ENCODE data around the gene PLEKHA1.

Gene PLEKHA1

DNA sequence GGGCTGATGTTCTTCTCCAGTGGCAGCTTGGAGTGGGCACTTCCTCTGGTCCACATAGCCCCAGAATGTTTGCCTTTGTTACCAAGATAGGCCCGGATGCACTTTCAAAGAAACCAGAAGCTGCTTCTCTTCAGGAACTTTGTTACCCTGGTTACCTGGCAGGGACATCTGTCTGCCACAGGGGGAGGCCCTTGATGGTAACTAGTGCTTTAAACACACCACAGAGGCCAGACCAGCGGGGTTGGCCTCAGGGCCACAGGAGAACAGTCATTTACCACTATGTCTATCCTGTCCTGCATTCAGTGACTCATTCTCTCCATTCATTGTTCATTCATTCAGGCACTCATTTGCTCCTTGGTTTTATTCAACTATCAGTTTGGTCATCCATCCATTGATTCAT, 11.9 kb upstream of the PLEKHA1 start:
- Histone ChIP-seq H3K4me3 (ENCODE audit: low read depth in 1 of 2, low read length in 2 of 2) (no peak overlapping the region), H3K36me3 (ENCODE audit: insufficient read depth, low read length) (no peaks in the 10 kb centered on the region), H4K20me1 (ENCODE audit: insufficient read depth, low read length) (no peaks in the 10 kb centered on the region), H3K4me1 (ENCODE audit: insufficient read depth, low read length) (no peaks in the 10 kb centered on the region), H3K9ac (ENCODE audit: low read depth, low read length) (no peak overlapping the region), H3K4me2 (ENCODE audit: insufficient read depth, low read length) (no peak overlapping the region), H2AFZ (ENCODE audit: low read depth, low read length) (no peak overlapping the region), H3K9me3 (ENCODE audit: insufficient read depth, low read length, severe bottlenecking) (peaks cover 11% of the 10 kb centered on the region), H3K27ac (ENCODE audit: low read length) (no peak overlapping the region), H3K27me3 (ENCODE audit: insufficient read depth, low read length, poor library complexity) (no peaks in the 10 kb centered on the region), H3K79me2 (ENCODE audit: insufficient read depth, low read length) (no peaks in the 10 kb centered on the region)
- DNase-seq (no peak), ATAC-seq (ENCODE audit: insufficient read depth, low read depth) (no peak)
- TF ChIP-seq CTCF (IDR thresholded peaks at IDR 0.05; ENCODE audit: borderline replicate concordance, extremely low read depth, low read length, poor library complexity, severe bottlenecking) (no peak), EZH2 (IDR thresholded peaks at IDR 0.05; ENCODE audit: borderline replicate concordance, low read depth, low read length, severe bottlenecking) (no peak)

DNA sequence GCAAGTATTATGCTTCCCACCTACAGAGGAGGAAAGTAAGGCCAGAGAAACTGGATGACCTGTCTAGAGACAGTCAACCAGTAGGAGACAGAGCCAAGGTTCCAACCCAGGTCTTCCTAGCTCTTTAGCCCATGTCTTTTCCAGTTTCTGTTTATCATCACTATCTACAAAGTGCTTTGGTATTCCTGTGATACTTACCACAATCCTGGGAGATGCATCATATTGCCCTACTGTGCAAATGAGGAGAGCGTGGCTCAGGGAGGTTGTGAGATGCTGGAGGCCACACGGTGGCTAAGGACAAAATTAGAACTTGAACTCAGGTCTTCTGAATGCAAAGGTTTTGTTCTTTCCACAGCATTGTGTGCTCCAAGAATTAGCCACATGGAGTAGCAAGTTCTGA, 11.2 kb upstream of the PLEKHA1 start:
- no peak for DNase-seq
- ATAC-seq (ENCODE audit: insufficient read depth, low read depth): no peak
- TF ChIP-seq EZH2 (IDR thresholded peaks at IDR 0.05; ENCODE audit: borderline replicate concordance, low read depth, low read length, severe bottlenecking): no peak
- TF ChIP-seq CTCF (IDR thresholded peaks at IDR 0.05; ENCODE audit: borderline replicate concordance, extremely low read depth, low read length, poor library complexity, severe bottlenecking): no peak

DNA sequence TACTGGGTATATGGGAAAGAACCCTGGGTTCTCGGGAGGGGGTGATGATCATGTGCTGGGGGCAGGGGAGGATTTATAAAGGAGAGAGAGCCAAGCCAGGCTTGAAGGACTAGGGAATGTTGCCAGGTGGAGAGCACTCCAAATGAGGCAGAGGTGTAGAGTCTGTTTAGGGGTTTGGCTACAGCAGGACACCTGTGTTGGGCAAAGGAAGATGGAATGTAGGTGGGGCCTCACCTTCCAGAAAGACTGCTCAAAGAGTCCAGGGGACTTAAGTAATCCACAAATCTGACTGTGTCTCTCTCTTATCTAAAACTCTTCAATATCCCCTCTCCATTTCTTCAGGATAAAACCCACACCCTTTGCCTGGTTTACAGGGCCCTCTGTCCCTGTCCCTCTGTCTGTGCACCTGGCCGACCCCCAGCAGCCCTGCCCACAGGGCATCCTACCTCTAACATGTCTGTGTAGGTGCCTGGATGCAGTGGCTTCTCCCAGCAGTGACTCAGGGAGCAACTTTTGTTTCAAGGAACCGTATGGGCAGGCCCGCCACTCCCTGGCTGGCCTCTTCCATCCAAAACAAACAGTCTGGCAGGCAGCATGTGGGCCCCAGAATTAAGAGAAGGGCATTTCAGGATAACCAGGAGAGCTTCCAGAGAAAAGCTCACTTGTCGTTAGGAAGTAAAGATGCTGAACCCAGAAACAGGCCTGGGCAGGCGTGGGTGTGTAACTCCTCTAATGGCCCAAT, 10.6 kb upstream of the PLEKHA1 start:
- Histone ChIP-seq H4K20me1 (ENCODE audit: insufficient read depth, low read length) (no peaks in the 10 kb centered on the region), H3K9ac (ENCODE audit: low read depth, low read length) (no peak overlapping the region), H3K27ac (ENCODE audit: low read length) (no peak overlapping the region), H3K79me2 (ENCODE audit: insufficient read depth, low read length) (no peaks in the 10 kb centered on the region), H3K4me1 (ENCODE audit: insufficient read depth, low read length) (no peaks in the 10 kb centered on the region), H3K27me3 (ENCODE audit: insufficient read depth, low read length, poor library complexity) (no peaks in the 10 kb centered on the region), H2AFZ (ENCODE audit: low read depth, low read length) (no peak overlapping the region), H3K36me3 (ENCODE audit: insufficient read depth, low read length) (no peaks in the 10 kb centered on the region), H3K4me2 (ENCODE audit: insufficient read depth, low read length) (no peak overlapping the region), H3K9me3 (ENCODE audit: insufficient read depth, low read length, severe bottlenecking) (no peaks in the 10 kb centered on the region), H3K4me3 (ENCODE audit: low read depth in 1 of 2, low read length in 2 of 2) (no peak overlapping the region)
- TF ChIP-seq EZH2 (IDR thresholded peaks at IDR 0.05; ENCODE audit: borderline replicate concordance, low read depth, low read length, severe bottlenecking) (no peak), CTCF (IDR thresholded peaks at IDR 0.05; ENCODE audit: borderline replicate concordance, extremely low read depth, low read length, poor library complexity, severe bottlenecking) (no peak)
- ATAC-seq (ENCODE audit: insufficient read depth, low read depth): no peak
- no peak for DNase-seq

More for the DNA sequence above, 11.2 kb upstream of the PLEKHA1 start:
- H3K27ac ChIP-seq (ENCODE audit: low read length): no peak overlapping the region
- H3K4me3 ChIP-seq (ENCODE audit: low read depth in 1 of 2, low read length in 2 of 2): no peak overlapping the region
- H3K79me2 ChIP-seq (ENCODE audit: insufficient read depth, low read length): no peaks in the 10 kb centered on the region
- no peaks in the 10 kb centered on the region for H3K4me1 ChIP-seq (ENCODE audit: insufficient read depth, low read length)
- no peaks in the 10 kb centered on the region for H3K36me3 ChIP-seq (ENCODE audit: insufficient read depth, low read length)
- peaks cover 5% of the 10 kb centered on the region for H3K9me3 ChIP-seq (ENCODE audit: insufficient read depth, low read length, severe bottlenecking)
- H2AFZ ChIP-seq (ENCODE audit: low read depth, low read length): no peak overlapping the region
- H3K9ac ChIP-seq (ENCODE audit: low read depth, low read length): no peak overlapping the region
- no peak overlapping the region for H3K4me2 ChIP-seq (ENCODE audit: insufficient read depth, low read length)
- H3K27me3 ChIP-seq (ENCODE audit: insufficient read depth, low read length, poor library complexity): no peaks in the 10 kb centered on the region
- no peaks in the 10 kb centered on the region for H4K20me1 ChIP-seq (ENCODE audit: insufficient read depth, low read length)

All from DND-41 (cell line).